Activated T-cell treated with anti-CD3 and anti-CD28 coated beads, Interleukin-2, amount 50 U/mL, for 1 hour (primary cell): Measurements from ENCODE around the gene VOPP1.
"Not testable (repeated sequence)": the region's sequence is repeated elsewhere in the genome, so short reads cannot be mapped to it uniquely, and the experiment has no call there.

Source experiments
- DNase-seq: peaks from one replicate; pipeline ENCODE4 v3.0.0-alpha.2; 2020

The VOPP1 gene

GRCh38 chr7:55572378-55573233 is at the start of gene VOPP1:
VOPP1 (minus strand) TSS chr7:55572502; CDS start chr7:55572324, 178 bp downstream.
- DNase-seq, result peak; percentile 75

- no peak for DNase-seq
These were observed 46.6 kb upstream of the VOPP1 start for GRCh38 chr7:55618913-55619312.

- not testable (repeated sequence) for DNase-seq
These were observed 42.2 kb upstream of the VOPP1 start for GRCh38 chr7:55614365-55615064.

GRCh38 chr7:55609726-55610125 is 37.4 kb upstream of the VOPP1 start:
- DNase-seq, result not testable (repeated sequence)

- DNase-seq, result not testable (repeated sequence)
These were observed 33.4 kb upstream of the VOPP1 start for GRCh38 chr7:55605661-55606060.

GRCh38 chr7:55597944-55598499 is 25.7 kb upstream of the VOPP1 start:
- DNase-seq, result not testable (repeated sequence)

GRCh38 chr7:55597214-55597739 is 25.0 kb upstream of the VOPP1 start:
- DNase-seq, result not testable (repeated sequence)

- no peak for DNase-seq
These were observed 23.2 kb upstream of the VOPP1 start for GRCh38 chr7:55595511-55595910.

- no peak for DNase-seq
These were observed 22.6 kb upstream of the VOPP1 start for GRCh38 chr7:55594870-55595269.

GRCh38 chr7:55594414-55594813 is 22.1 kb upstream of the VOPP1 start:
- DNase-seq, result no peak

- DNase-seq, result peak; percentile 74
These were observed 21.4 kb upstream of the VOPP1 start for GRCh38 chr7:55593515-55594318.

- no peak for DNase-seq
These were observed 20.8 kb upstream of the VOPP1 start for GRCh38 chr7:55593172-55593514.

GRCh38 chr7:55592492-55592891 is 20.2 kb upstream of the VOPP1 start:
- no peak for DNase-seq

GRCh38 chr7:55591282-55591931 is 19.1 kb upstream of the VOPP1 start:
- DNase-seq, result no peak

GRCh38 chr7:55590517-55591281 is 18.4 kb upstream of the VOPP1 start:
- no peak for DNase-seq

- no peak for DNase-seq
These were observed 17.6 kb upstream of the VOPP1 start for GRCh38 chr7:55589905-55590304.

- no peak for DNase-seq
These were observed 16.8 kb upstream of the VOPP1 start for GRCh38 chr7:55588976-55589604.

- DNase-seq, result no peak
These were observed 16.0 kb upstream of the VOPP1 start for GRCh38 chr7:55588379-55588699.

GRCh38 chr7:55587687-55588378 is 15.5 kb upstream of the VOPP1 start:
- no peak for DNase-seq

- DNase-seq, result not testable (repeated sequence)
These were observed 10.4 kb upstream of the VOPP1 start for GRCh38 chr7:55582656-55583055.
